HepG2 (cell line): ENCODE data around the gene YEATS2. TPM values are rescaled to one million over a fixed set of nuclear protein-coding genes. Genes with fewer than 3 reads are reported as not detected.

ENCODE experiments used
- ATAC-seq: fragments of 200-7000 bp; cut with Tn5 transposase; 3 replicates; pipeline ENCODE4 v1.9.1; 2020; ENCODE audit warnings: mild to moderate bottlenecking, moderate library complexity
- BruUV-seq: library from RNA; stranded (reverse); fragments of 400-500 nt; replicated peaks from 2 replicates; lab custom pipeline; 2021; lab: Mats Ljungman, UMichigan
- CTCF ChIA-PET: fragments of 300-600 bp; formaldehyde crosslinking; extraction: SDS; loops from one replicate; lab custom pipeline; 2021; ENCODE audit warnings: low total read pairs, inconsistent platforms, low intra/inter-chr PET ratio; lab: Yijun Ruan, JAX
- POLR2A ChIA-PET: fragments of 350-600 bp; sonication (Branson Sonifier 250); formaldehyde crosslinking; loops from one replicate; lab custom pipeline; 2020; ENCODE audit warnings: antibody characterized with exemption, inconsistent platforms; lab: Yijun Ruan, JAX
- DNase-seq: peaks from one replicate; pipeline ENCODE4 v3.0.0-alpha.2; 2015; ENCODE audit warnings: low spot score
- FAIRE-seq: peaks from 3 replicates; lab custom pipeline; 2011; peaks lifted over from hg19 to GRCh38; lab: Jason Lieb, UNC
- H2AFZ ChIP-seq: one replicate; pipeline ENCODE4 v1.6.1; 2011; ENCODE audit warnings: low read length, inconsistent platforms
- H3K27ac ChIP-seq: fragments of 300-600 bp; 3 replicates; pipeline ENCODE4 v1.8.0; 2011; ENCODE audit warnings: mixed run types, mild to moderate bottlenecking, mixed read lengths, low read length, inconsistent platforms; ENCODE audit not compliant: insufficient read depth; ENCODE audit errors: extremely low read length
- H3K27me3 ChIP-seq, 2 experiments: fragments of 200-600 bp in 1 of 2; 2 replicates in 1 of 2; 3 replicates in 1 of 2; pipeline versions ENCODE4 v1.6.0 to v1.8.0; 2011; ENCODE audit warnings: low read length in 2 of 2, mild to moderate bottlenecking in 2 of 2, moderate library complexity in 2 of 2, inconsistent platforms in 1 of 2; ENCODE audit not compliant: insufficient read depth in 2 of 2, control insufficient read depth in 1 of 2
- H3K36me3 ChIP-seq, 2 experiments: fragments of 200-600 bp in 1 of 2; replicated peaks in 1 of 2; 2 replicates in 1 of 2; 3 replicates in 1 of 2; pipeline versions ENCODE4 v1.5.1 to v1.8.0; 2011; ENCODE audit warnings: low read length in 2 of 2, inconsistent platforms in 1 of 2; ENCODE audit not compliant: insufficient read depth in 2 of 2, control insufficient read depth in 1 of 2
- H3K4me1 ChIP-seq: 2 replicates; pipeline ENCODE4 v1.5.1; 2012; ENCODE audit warnings: low read length, inconsistent platforms; ENCODE audit not compliant: insufficient read depth
- H3K4me2 ChIP-seq: 2 replicates; pipeline ENCODE4 v1.6.0; 2011; ENCODE audit warnings: low read depth, low read length, inconsistent platforms
- H3K4me3 ChIP-seq, 3 experiments: fragments of 200-600 bp in 1 of 3; sonication (generic), shearing (Covaris generic) in 1 of 3; replicated peaks in 1 of 3; 2 replicates each; pipeline ENCODE4 v1.5.1; 2011 to 2016; ENCODE audit warnings: low read length in 3 of 3, inconsistent platforms in 2 of 3, low read depth in 2 of 3, mild to moderate bottlenecking in 2 of 3, control low read depth in 1 of 3, mixed read lengths in 1 of 3; ENCODE audit not compliant: insufficient read depth in 1 of 3
- H3K79me2 ChIP-seq: one replicate; pipeline ENCODE4 v1.6.1; 2011; ENCODE audit warnings: low read length, inconsistent platforms; ENCODE audit not compliant: insufficient read depth
- H3K9ac ChIP-seq: 2 replicates; pipeline ENCODE4 v1.6.0; 2011; ENCODE audit warnings: mild to moderate bottlenecking, low read depth, low read length, inconsistent platforms; ENCODE audit not compliant: insufficient read depth
- H3K9me3 ChIP-seq: 2 replicates; pipeline ENCODE4 v1.5.1; 2012; ENCODE audit warnings: mild to moderate bottlenecking, low read length
- H4K20me1 ChIP-seq: 2 replicates; pipeline ENCODE4 v1.6.0; 2011; ENCODE audit warnings: inconsistent platforms, mild to moderate bottlenecking, low read length, moderate library complexity; ENCODE audit not compliant: insufficient read depth
- CEBPG ChIP-seq: IDR thresholded peaks from 2 replicates; pipeline ENCODE4 v1.6.1; 2016
- CHCHD3 ChIP-seq: sonication (generic); formaldehyde crosslinking; IDR thresholded peaks from 2 replicates; pipeline ENCODE4 v1.8.0; 2022; ENCODE audit warnings: mild to moderate bottlenecking, missing genetic modification reagents, moderate library complexity
- ZBTB38 ChIP-seq: sonication (generic); formaldehyde crosslinking; IDR thresholded peaks from 2 replicates; pipeline ENCODE4 v1.5.1; 2020; ENCODE audit warnings: mild to moderate bottlenecking, missing genetic modification reagents
- ZFP82 ChIP-seq: sonication (generic); formaldehyde crosslinking; IDR thresholded peaks from 2 replicates; pipeline ENCODE4 v1.5.1; 2020; ENCODE audit warnings: mild to moderate bottlenecking, missing genetic modification reagents, borderline replicate concordance
- ZMYM4 ChIP-seq: sonication (generic); formaldehyde crosslinking; IDR thresholded peaks from 2 replicates; pipeline ENCODE4 v1.8.1; 2023; ENCODE audit warnings: mild to moderate bottlenecking, missing genetic modification reagents
- ZNF703 ChIP-seq: sonication (generic); formaldehyde crosslinking; IDR thresholded peaks from 2 replicates; pipeline ENCODE4 v1.5.1; 2020; ENCODE audit warnings: missing genetic modification reagents, mild to moderate bottlenecking, moderate library complexity, borderline replicate concordance
- WGBS: methylation state at CpG from one replicate; pipeline ENCODE4 v1.1.6; 2017; ENCODE audit warnings: low lambda C conversion rate; 5-methylcytosine and 5-hydroxymethylcytosine counted together
- in situ Hi-C: cut with HindIII; loops from 2 replicates; pipeline ENCODE4 v1.10.0; 2017; ENCODE audit warnings: low pct_unique_long_range_greater_than_20kb; ENCODE audit not compliant: extremely low pct_ligation_motif_present
- intact Hi-C: fragments of 100-400 bp; cut with micrococcal nuclease; formaldehyde crosslinking; loops from one replicate; pipeline ENCODE4 v1.10.0; 2022; ENCODE audit not compliant: unreplicated experiment
- polyA plus RNA-seq, 8 experiments: library from polyadenylated mRNA; depleted of rRNA in 3 of 8; stranded (reverse) in 7 of 8; unstranded in 1 of 8; fragments of >200 nt; fragmentation: Illumina TruSeq in 4 of 8; extraction: Trizol in 4 of 8; gene quantifications; 2 replicates each; pipeline versions ENCODE4 v1.2.1 to v1.2.3, GENCODE V29; 2011 to 2016; ENCODE audit warnings: low read depth in 4 of 8, missing spikeins in 1 of 8, mixed read lengths in 1 of 8; ENCODE audit not compliant: insufficient read depth in 1 of 8
- total RNA-seq, 5 experiments: library from RNA; depleted of rRNA; stranded (reverse); fragments of >200 nt; fragmentation: Illumina TruSeq; extraction: Trizol; gene quantifications; 2 replicates each; pipeline ENCODE4 v1.2.3, GENCODE V29; 2016; ENCODE audit warnings: low read depth in 1 of 5
- TF ChIP-seq, protein P1 (sequence below): sonication (generic); formaldehyde crosslinking; IDR thresholded peaks from 2 replicates; pipeline ENCODE4 v1.8.1; 2023; ENCODE audit warnings: mild to moderate bottlenecking, missing genetic modification reagents

YEATS2 gene
- total and polyA plus RNA-seq, 2 of the 13 experiments (the other 11 are each of a cell fraction or from before 2014, with no cell fraction given): 18.6 to 33.7 TPM

DNA sequence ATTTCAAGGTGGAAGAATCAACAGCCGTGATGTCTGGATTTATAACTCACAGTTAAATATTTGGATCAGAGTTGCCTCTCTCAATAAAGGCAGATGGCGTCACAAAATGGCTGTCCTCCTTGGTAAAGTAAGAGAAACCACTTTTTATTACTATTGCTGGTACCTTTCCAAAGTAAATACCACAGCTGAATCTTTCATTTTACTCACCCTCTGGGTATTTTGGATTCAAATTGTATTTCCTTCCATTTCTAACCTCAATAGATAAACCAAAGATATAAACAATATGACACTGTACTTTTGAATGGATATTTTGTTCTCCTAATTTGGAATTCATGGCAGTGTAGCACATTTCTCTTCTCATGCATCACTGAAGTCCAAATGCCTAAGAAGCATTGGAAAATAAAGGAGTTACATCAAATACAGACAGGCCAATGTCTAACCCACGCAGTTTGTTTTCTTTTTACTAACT, 32.6 kb upstream of the YEATS2 start:
- TF ChIP-seq ZMYM4 (CRISPR knock-in tag) (no peak), ZBTB38 (CRISPR knock-in tag) (no peak), ZNF703 (CRISPR knock-in tag) (no peak), CHCHD3 (CRISPR knock-in tag) (no peak)
- TF ChIP-seq, protein P1, sequence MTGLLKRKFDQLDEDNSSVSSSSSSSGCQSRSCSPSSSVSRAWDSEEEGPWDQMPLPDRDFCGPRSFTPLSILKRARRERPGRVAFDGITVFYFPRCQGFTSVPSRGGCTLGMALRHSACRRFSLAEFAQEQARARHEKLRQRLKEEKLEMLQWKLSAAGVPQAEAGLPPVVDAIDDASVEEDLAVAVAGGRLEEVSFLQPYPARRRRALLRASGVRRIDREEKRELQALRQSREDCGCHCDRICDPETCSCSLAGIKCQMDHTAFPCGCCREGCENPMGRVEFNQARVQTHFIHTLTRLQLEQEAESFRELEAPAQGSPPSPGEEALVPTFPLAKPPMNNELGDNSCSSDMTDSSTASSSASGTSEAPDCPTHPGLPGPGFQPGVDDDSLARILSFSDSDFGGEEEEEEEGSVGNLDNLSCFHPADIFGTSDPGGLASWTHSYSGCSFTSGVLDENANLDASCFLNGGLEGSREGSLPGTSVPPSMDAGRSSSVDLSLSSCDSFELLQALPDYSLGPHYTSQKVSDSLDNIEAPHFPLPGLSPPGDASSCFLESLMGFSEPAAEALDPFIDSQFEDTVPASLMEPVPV: no peak
- Histone ChIP-seq H3K4me2 (no peak overlapping the region), H3K9ac (no peak overlapping the region), H3K4me3 (no peak overlapping the region), H3K9me3 (no peaks in the 10 kb centered on the region), H3K4me1 (no peaks in the 10 kb centered on the region), H3K36me3 (peaks cover 2 to 9% of the 10 kb centered on the region in 2 experiments; a peak in 2 of 5 replicates), H4K20me1 (no peaks in the 10 kb centered on the region), H2AFZ (no peak overlapping the region), H3K27ac (no peak overlapping the region), H3K79me2 (no peaks in the 10 kb centered on the region), H3K27me3 (no peaks in the 10 kb centered on the region; a peak in 1 of 5 replicates)
- no peak for ATAC-seq
- in situ Hi-C loops (no loop called here), intact Hi-C loops (no loop called here)
- POLR2A ChIA-PET: no interaction called here
- FAIRE-seq: no peak
- BruUV-seq: no TSS peak
- DNase-seq: no peak
- 94% methylated on average over 3 of the region's 3 CpGs for WGBS
- CTCF ChIA-PET: no interaction called here

DNA sequence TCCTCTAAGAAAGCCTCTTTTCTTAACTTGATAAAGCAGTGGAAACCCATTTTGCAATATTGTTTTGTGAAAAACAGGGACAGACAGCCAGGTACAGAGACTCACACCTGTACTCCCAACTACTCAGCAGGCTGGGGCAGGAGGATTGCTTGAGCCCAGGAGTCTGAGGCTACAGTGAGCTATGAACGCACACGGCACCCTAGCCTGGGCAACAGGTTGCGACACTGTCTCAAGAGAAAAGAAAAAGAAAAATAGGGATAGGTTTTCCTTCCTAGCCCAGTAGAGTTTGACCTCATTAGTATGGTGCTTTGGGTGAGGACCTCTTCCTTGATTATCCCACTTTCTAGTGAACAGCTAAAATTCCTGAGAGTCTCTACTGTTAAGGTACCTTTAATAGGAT, 17.5 kb upstream of the YEATS2 start:
- 64% methylated on average over 3 of the region's 3 CpGs for WGBS
- no peak overlapping the region for H3K4me2 ChIP-seq
- H3K9me3 ChIP-seq: no peaks in the 10 kb centered on the region
- DNase-seq (no peak), FAIRE-seq (no peak), ATAC-seq (no peak)
- BruUV-seq: no TSS peak
- in situ Hi-C loops (no loop called here), intact Hi-C loops (no loop called here)
- ChIA-PET CTCF (no interaction called here), POLR2A (no interaction called here)
- H3K27ac ChIP-seq: no peak overlapping the region
- H2AFZ ChIP-seq: no peak overlapping the region
- TF ChIP-seq CEBPG (CRISPR knock-in tag) (peak; percentile 17; the same call in 1 of the 2 replicates), ZFP82 (CRISPR knock-in tag) (no peak)
- H3K36me3 ChIP-seq: 0 out of 5 replicates have a peak, but pooled peaks cover 1 to 3% of the 10 kb centered on the region in 2 experiments
- no peak overlapping the region for H3K9ac ChIP-seq
- no peak overlapping the region for H3K4me3 ChIP-seq
- no peaks in the 10 kb centered on the region for H4K20me1 ChIP-seq
- H3K27me3 ChIP-seq: no peaks in the 10 kb centered on the region
- no peaks in the 10 kb centered on the region for H3K79me2 ChIP-seq
- H3K4me1 ChIP-seq: no peaks in the 10 kb centered on the region
